GM10248 (cell line): ENCODE data around the gene PRICKLE3.
A peak's percentile ranks its signal among the peaks of the same experiment; 100 is the strongest.
"Not testable (repeated sequence)": the region's sequence is repeated elsewhere in the genome, so short reads cannot be mapped to it uniquely, and the experiment has no call there.

ENCODE experiments used
- CTCF ChIA-PET: fragments of 300-600 bp; sonication (Branson Sonifier 250); formaldehyde crosslinking; extraction: SDS; loops from one replicate; lab custom pipeline; 2021; ENCODE audit warnings: antibody characterized with exemption; lab: Yijun Ruan, JAX
- POLR2A ChIA-PET: fragments of 350-650 bp; sonication (Branson Sonifier 250); formaldehyde crosslinking; extraction: SDS; loops from one replicate; lab custom pipeline; 2020; ENCODE audit warnings: antibody characterized with exemption; lab: Yijun Ruan, JAX
- DNase-seq: peaks from one replicate; pipeline ENCODE4 v3.0.0; 2012; ENCODE audit errors: extremely low spot score
- CTCF ChIP-seq: IDR thresholded peaks from 2 replicates; pipeline ENCODE4 v1.5.1; 2012; ENCODE audit warnings: mild to moderate bottlenecking, low read depth; ENCODE audit errors: extremely low read depth, missing control alignments, control extremely low read depth

Gene PRICKLE3

GRCh38 chrX:49147936-49148335, 38.2 kb downstream of the PRICKLE3 start:
- no peak for DNase-seq
- no peak for TF ChIP-seq CTCF
- ChIA-PET POLR2A (no interaction called here), CTCF (no interaction called here)

GRCh38 chrX:49147282-49147681, 38.9 kb downstream of the PRICKLE3 start:
- TF ChIP-seq CTCF = no peak
- no peak for DNase-seq
- ChIA-PET POLR2A (no interaction called here), CTCF (interaction anchor here (3.1 kb wide), 1 partner anchor 8 kb away, joined by 14 read pairs; no protein-coding TSS in a partner anchor)

- POLR2A ChIA-PET, DNase-seq: not testable (repeated sequence)
- CTCF ChIA-PET = interaction anchor here (0.8 to 3.0 kb wide), 3 partner anchors 12 to 14 kb away, joined by 3 to 17 read pairs (median 6); no protein-coding TSS in a partner anchor
These were observed 43.0 kb downstream of the PRICKLE3 start for GRCh38 chrX:49143154-49143553.

GRCh38 chrX:49142264-49142663, 43.9 kb downstream of the PRICKLE3 start:
- CTCF ChIA-PET = interaction anchor here (0.7 to 3.0 kb wide), 4 partner anchors 9 to 29 kb away, joined by 3 to 17 read pairs (median 5); no protein-coding TSS in a partner anchor
- peak; percentile 43 for TF ChIP-seq CTCF
- DNase-seq, POLR2A ChIA-PET: not testable (repeated sequence)

GRCh38 chrX:49139713-49140112, 46.5 kb downstream of the PRICKLE3 start:
- ChIA-PET CTCF (no interaction called here), POLR2A (no interaction called here)
- DNase-seq = no peak
- no peak for TF ChIP-seq CTCF

- CTCF ChIA-PET = interaction anchor here (0.9 kb wide), 1 partner anchor 18 kb away, joined by 4 read pairs; no protein-coding TSS in a partner anchor
- DNase-seq = no peak
- no peak for TF ChIP-seq CTCF
- POLR2A ChIA-PET = interaction anchor here (0.6 kb wide), 1 partner anchor 94 kb away, joined by 5 read pairs; the partner anchor contains the start of gene TFE3
These were observed 48.7 kb downstream of the PRICKLE3 start for GRCh38 chrX:49137492-49137891.

- POLR2A ChIA-PET = no interaction called here
- CTCF ChIA-PET = interaction anchor here (1.3 kb wide), 1 partner anchor 59 kb away, joined by 4 read pairs; no protein-coding TSS in a partner anchor
- DNase-seq = no peak
- no peak for TF ChIP-seq CTCF
These were observed 52.4 kb downstream of the PRICKLE3 start for GRCh38 chrX:49133759-49134158.

- CTCF ChIA-PET, DNase-seq, POLR2A ChIA-PET: not testable (repeated sequence)
These were observed 53.9 kb downstream of the PRICKLE3 start for GRCh38 chrX:49132275-49132674.
